Smooth muscle cell of the coronary artery (primary cell): ENCODE data around the gene CST4. TPM values are rescaled to one million over a fixed set of nuclear protein-coding genes. Genes with fewer than 3 reads are reported as not detected.

ENCODE experiments used
- total RNA-seq: library from RNA; depleted of rRNA; stranded (reverse); fragments of >200 nt; gene quantifications from 2 replicates; pipeline ENCODE4 v1.2.3, GENCODE V29; 2014; ENCODE audit warnings: low replicate concordance

Gene CST4, protein sequence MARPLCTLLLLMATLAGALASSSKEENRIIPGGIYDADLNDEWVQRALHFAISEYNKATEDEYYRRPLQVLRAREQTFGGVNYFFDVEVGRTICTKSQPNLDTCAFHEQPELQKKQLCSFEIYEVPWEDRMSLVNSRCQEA
- total RNA-seq, result 0.60 TPM in 1 of 2 replicates, not detected in the other

GRCh38 chr20:23688684-23689398 lies at the start of gene CST4:
TSS of gene CST4 (minus strand) at chr20:23689038. CDS start at chr20:23688969, 69 bp downstream.

DNA sequence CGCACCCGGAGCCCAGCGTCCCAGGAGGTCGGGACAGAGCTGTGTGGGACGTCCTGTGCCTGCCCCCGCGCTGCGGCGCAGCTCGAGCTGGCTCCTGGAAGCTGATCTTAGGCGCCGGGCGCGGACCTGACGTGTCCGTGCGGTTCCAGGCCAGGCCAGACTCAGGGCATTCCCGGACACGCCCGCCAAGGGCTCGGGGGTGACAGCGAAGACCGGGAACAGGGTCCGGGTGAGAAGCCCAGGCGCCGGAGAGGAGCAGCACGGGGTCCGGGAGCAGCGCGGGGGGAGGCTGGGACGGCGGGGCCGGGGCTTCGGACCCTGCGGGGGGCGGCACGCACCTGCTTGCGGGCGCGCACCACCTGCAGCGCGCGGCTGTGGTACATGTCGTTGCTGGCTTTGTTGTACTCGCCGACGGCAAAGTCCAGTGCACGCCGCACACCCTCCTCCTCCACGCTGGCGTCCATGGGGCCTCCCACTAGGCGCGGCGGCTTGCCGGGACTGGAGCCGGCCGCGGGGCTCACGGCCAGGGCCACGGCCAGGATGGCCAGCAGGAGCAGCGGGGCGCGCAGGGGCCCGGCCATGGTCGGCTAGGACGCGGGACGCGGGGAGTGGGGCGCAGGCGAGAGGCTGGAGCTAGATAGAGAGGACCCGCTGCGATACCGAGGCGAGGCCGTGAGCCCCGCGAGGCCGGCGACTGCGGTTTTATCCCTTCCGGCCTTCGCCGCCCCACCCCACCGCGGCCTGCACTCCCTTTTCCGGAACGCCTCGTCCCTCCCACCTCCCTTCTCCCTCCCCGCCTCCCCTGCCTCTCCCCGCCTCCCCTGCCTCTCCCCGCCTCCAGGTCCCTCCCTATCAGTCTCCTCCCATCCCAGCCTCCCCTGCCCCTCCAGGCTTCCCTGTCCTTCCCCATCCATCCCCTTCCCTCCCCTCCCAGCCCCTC lies 51.3 kb downstream of the CST4 start, which contains the start of gene CST3:
TSS of gene CST3 (minus strand) at position 674 of the 940 bp plus-strand sequence. CDS start at position 581, 93 bp downstream.

Other genes with a start within 250 kb of the CST4 start
- gene CSTL1, start 249.4 kb downstream of the CST4 start, total RNA-seq, result not detected in 2 replicates
- gene CST11, start 236.2 kb downstream of the CST4 start, total RNA-seq, result not detected in 2 replicates
- gene CST8, start 197.9 kb downstream of the CST4 start, total RNA-seq, result not detected in 2 replicates
- gene CST9L, start 120.6 kb downstream of the CST4 start, total RNA-seq, result not detected in 2 replicates
- gene CST9, start 83.1 kb downstream of the CST4 start, total RNA-seq, result not detected in 2 replicates
- gene CST3, start 51.1 kb downstream of the CST4 start, total RNA-seq, result 189 and 222 TPM in 2 replicates
- gene CST1, start 61.9 kb upstream of the CST4 start, total RNA-seq, result 49.8 TPM in 1 of 2 replicates, not detected in the other
- gene CST2, start 137.7 kb upstream of the CST4 start, total RNA-seq, result not detected in 2 replicates
- not detected in 2 replicates for gene CST5, start 190.7 kb upstream of the CST4 start, total RNA-seq